ENCODE measurements around the gene IL21R.

- TF ChIP-seq, protein P1, sequence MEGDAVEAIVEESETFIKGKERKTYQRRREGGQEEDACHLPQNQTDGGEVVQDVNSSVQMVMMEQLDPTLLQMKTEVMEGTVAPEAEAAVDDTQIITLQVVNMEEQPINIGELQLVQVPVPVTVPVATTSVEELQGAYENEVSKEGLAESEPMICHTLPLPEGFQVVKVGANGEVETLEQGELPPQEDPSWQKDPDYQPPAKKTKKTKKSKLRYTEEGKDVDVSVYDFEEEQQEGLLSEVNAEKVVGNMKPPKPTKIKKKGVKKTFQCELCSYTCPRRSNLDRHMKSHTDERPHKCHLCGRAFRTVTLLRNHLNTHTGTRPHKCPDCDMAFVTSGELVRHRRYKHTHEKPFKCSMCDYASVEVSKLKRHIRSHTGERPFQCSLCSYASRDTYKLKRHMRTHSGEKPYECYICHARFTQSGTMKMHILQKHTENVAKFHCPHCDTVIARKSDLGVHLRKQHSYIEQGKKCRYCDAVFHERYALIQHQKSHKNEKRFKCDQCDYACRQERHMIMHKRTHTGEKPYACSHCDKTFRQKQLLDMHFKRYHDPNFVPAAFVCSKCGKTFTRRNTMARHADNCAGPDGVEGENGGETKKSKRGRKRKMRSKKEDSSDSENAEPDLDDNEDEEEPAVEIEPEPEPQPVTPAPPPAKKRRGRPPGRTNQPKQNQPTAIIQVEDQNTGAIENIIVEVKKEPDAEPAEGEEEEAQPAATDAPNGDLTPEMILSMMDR (IDR thresholded peaks at IDR 0.05) = no peak
- no peak for TF ChIP-seq POLR2A (IDR thresholded peaks at IDR 0.05)
- TF ChIP-seq POLR2AphosphoS5 (IDR thresholded peaks at IDR 0.05; ENCODE audit: insufficient read depth in 1 of 2, low read depth in 1 of 2) = no peak
Observed at GRCh38 chr16:27483624-27484023, 81.7 kb downstream of the IL21R start.

Data from vagina (tissue), 2 donors.